NCI-H524 (cell line): ENCODE data around the gene CREB3L2.
"Not testable (repeated sequence)": the region's sequence is repeated elsewhere in the genome, so short reads cannot be mapped to it uniquely, and the experiment has no call there.

Experiments
- DNase-seq, 2 experiments: peaks; one replicate each; lab custom pipeline; 2025; lab: John Stamatoyannopoulos, UW

Gene CREB3L2

DNA sequence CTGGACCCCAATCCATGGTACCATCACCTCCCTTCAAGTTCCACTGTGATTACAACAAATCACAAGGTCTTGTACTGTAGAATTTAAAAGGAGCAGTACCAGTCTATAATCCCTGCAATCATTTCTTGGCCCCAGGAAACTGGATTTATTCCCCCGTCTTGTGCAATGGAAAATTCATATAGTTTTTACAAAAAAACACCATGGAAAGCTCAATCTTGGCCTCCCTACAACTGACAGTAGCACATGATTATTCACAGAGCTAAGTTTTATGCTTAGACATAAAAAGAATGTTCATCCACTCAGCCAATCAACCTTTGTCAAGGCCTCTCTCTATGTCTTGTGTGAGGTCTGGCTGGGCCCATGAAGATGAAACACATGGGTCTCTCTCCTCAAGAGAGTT, 165.3 kb downstream of the CREB3L2 start:
- no peak for DNase-seq

DNA sequence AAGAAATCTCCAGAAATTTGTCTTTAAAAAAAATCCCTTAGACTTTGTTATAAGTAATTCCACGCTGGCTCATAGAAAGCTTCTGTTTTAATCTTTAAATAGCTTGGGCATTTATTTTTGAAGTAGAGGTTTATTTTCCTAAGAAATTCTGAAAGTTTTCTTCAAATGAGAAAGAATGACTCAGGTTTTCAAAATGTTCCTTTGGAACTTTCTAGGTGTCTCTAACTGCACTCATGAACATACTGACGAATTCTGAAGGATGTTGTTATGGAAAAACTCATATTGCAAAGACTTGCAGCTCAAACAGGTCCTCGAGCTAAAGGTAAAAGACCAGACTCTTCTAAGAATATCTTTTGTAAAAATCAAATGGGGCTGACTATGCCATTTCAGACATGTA, 165.8 kb downstream of the CREB3L2 start:
- DNase-seq: no peak

DNA sequence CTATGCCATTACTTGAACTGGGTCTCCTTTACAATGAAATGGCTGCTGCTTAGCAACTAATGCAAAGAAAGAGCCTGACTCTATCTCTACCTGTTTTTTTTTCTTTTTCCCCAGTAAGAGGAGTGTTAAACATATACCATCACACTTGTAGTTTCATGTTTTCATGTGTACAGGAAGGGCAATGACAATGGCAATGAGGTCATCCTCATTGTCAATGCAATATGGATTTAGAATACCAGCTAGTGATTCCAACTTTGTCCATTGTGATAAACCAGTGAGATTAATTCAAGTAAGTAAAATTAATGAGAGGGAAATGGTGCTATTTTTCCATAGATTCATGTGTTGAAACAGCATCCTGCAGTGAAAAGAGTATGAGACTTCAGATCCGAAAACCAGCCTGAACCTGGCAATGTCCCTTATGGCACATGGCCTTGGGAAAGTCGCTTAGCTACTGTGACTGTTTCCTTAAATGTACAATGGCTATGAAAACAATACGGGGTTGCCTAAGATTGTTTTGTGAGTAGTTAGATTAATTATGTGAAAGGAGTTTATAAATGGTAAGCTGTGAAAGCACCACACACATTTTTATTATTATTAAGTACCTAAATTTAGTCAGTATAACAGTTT, 166.3 kb downstream of the CREB3L2 start:
- no peak for DNase-seq

DNA sequence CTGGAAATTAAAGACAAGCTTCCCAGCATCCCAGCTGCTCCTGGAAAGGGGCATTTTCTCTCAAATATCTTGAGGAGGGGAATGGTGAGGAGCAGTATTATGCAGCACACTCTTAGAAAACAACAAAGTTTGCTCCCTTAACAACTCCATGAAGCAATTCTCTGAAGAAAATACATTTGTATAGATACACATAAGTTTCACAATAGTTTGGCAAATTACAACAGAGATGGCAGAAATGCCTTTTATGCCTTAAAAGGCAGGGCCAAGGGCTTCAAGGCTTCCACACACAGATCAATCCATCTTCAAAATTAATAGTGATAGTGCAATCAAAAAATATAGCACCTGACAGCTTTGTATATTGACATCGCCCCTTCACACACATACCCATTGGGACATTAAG, 167.3 kb downstream of the CREB3L2 start:
- no peak for DNase-seq

DNA sequence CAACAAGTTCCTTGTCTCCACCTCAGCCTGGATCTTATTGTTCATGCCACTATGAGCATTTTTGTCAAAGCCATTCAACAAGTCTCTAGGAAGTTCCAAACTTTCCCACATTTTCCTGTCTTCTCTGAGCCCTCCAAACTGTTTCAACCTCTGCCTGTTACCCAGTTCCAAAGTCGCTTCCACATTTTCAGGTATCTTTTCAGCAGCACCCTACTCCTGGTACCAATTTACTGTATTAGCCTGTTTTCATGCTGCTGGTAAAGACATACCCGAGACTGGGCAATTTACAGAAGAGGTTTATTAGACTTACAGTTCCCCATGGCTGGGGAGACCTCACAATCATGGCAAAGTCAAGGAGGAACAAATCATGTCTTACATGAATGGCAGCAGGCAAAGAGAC, 168.9 kb downstream of the CREB3L2 start:
- not testable (repeated sequence) for DNase-seq

DNA sequence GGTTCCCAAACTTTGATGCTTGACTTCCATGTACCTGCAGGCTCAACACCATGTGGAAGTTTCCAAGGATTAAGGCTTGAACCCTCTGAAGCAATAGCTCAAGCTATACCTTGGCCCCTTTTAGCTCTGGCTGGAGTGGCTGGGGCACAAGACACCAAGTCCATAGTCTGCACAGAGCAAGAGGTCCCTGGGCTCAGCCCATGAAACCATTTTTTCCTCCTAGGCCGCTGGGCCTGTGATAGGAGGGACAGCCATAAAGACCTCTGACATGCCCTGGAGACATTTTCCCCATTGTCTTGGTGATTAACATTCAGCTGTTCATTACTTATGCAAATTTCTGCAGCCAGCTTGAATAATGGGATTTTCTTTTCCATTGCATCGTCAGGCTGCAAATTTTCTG, 169.5 kb downstream of the CREB3L2 start:
- DNase-seq: no peak

DNA sequence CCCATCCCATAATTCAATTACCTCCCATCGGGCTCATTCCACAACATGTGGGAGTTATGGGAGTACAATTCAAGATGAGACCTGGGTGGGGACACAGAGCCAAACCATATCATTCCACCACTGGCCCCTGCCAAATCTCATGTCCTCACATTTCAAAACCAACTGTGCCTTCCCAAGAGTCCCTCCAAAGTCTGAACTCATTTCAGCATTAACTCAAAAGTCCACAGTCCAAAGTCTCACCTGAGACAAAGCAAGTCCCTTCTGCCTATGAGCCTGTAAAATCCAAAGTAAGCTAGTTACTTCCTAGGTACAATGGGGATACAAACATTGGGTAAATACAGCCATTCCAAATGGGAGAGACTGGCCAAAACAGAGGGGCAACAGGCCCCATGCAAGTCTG, 170.3 kb downstream of the CREB3L2 start:
- DNase-seq: not testable (repeated sequence)

DNA sequence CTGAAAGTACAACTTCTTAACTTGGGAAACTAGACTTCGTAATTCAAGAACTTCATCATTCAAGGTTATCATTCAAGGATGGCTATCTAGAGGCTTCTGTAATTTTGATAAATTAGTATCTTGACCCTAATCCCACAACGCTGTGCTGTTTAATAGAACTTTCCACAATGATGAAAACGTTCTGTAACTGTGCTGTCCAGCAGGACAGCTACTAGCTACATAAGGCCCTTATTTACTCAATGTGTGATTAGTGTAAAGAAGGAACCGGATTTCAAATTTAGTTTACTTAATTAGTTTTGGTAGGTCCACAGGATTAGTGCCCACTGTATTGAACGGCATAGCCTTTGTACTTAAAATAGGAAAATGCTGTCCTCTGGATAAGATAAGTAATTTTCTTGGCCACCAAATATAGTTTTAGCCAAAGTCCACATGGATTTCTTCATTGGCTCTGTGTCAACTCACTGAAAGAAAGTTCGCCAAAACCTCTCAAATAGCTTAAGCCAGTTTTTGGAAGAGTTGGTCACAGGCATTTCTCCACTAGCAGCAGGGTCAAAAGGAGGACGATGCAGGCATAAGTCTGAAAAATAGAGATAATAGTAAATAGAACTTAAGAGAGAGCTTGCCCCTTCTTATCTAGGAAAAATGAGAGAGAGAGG, 172.4 kb downstream of the CREB3L2 start:
- no peak for DNase-seq

DNA sequence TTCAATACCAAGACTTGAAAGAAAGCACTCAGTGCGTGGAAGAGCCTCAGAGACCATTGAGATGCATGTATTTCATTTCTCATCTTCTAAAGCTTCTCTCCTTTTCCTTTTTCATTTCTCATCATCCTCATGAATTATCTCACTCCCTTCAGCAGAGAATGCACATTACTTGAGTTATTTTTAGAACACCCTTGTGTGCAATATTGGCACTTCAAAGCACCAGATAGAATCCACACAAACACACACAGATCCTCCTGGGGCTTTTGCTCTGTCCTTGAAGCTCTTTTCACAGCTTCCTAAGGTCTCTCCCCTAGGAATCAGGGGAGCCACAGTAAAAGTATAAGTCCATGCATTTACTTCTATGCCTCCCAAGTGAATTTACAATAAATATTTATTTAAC, 173.4 kb downstream of the CREB3L2 start:
- DNase-seq: no peak

DNA sequence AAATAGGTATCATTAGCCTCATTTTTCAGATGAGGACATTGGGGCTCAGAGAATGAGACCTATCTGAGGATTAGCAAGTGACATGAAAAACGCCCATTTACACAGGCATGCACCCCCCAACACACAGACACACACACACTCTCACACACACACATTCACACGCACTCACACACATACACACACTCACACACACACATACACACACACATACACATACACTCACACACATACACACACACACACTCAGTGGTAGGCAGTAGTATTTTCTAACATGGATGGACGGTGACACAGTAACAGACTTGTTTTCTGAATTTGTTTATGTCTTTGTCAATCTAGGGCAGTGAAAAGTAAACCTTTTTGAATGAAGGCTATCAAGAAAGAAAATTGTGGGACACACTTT, 176.4 kb downstream of the CREB3L2 start:
- DNase-seq: no peak
